DMS79 treated with DMSO at 0.1 percent for 48 hours (cell line): ENCODE results near the gene LRGUK.
"Not testable (repeated sequence)": the region's sequence is repeated elsewhere in the genome, so short reads cannot be mapped to it uniquely, and the experiment has no call there.

Source experiments
- DNase-seq: peaks from one replicate; lab custom pipeline; 2025; lab: John Stamatoyannopoulos, UW

LRGUK gene

DNA sequence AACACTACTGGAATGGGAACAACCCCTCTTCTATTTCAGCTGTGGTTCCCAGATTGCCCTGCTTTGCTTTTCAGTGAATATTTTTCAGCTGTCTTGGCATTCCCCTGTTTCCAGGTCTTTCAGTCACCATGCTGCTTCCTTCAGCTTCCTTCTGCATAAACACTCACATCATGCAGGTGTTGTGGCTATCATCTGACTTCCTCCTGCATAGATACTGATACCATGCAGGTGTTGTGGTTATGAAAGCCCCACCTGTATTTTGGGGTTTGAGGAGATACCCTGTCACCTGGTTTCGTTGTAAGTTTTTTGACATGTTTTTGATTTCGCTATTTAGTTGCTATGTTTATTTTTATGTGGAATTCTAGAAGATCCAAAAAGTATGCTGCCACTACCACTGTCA lies 118.1 kb downstream of the LRGUK start:
- DNase-seq: no peak

DNA sequence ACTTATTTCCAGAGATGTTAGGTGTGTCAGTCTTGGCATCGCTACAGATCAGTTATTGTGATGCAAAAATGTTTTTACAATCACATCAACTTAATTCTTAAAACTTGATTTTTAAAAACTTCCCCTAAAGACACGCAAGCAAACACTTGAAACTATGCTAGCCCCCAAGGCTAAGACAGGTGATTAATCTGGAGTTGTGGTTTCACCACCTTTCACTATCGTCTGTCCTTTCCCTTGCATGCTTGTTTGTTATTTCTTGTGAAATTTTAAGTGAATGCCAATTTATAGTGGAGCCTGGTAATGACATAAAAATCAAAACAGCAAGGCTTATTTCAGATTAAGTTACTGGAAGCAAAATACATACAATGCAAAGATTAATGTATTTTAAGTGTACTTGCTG lies 119.2 kb downstream of the LRGUK start:
- DNase-seq: no peak

DNA sequence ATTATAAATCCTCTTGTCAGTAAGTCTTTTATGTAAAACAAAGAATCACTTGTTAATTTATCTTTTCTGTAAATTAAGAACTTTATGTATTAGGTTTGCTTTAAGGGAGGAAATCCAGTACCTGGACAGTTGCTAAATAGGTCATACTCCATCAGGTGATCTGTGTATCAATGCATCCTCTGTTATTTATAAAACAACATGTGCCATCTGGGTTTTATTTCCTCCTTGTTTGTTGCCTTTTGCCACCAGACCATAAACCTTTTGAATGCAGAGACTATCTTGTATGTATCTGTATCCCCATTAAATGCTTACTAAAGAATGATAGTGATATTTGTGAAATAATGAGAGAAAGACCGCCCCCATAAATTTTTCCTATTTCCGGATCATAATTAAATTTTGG lies 119.6 kb downstream of the LRGUK start:
- DNase-seq: peak; percentile 7

DNA sequence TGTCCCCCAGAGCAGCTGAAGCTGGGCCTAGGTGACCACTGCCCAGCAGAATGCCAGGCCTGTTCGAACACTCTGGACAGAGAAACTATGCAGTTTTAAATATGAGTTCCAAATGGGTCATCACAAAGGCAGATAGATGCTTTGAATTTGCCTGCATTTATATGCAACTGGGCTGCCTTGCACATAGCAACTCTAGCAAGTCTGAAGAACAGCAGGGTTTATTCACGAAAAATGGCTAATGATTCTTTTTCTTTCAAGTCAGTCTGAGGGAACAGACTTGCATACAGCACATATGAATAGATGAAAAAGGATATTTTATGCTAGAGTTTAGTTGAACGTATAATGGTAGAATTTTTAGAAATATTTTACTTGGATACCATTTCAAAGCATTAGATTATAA lies 121.1 kb downstream of the LRGUK start:
- no peak for DNase-seq

DNA sequence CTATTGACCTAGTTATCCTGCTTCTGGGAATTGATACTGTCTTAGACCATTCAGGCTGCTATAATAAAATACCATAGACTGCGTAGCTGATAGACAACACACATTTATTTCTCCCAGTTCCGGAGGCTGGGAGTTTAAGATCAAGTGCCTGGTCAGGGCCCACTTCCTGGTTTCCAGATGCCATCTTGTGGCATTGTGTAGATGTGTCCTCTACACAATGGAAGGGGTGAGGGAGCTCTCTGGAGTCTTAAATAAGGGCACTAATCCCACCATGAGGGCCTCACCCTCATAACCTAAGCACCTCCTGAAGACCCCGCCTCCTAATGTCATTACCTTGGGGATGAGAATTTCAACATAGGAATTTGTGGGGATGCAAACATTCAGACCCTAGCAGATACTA lies 127.2 kb downstream of the LRGUK start:
- no peak for DNase-seq

DNA sequence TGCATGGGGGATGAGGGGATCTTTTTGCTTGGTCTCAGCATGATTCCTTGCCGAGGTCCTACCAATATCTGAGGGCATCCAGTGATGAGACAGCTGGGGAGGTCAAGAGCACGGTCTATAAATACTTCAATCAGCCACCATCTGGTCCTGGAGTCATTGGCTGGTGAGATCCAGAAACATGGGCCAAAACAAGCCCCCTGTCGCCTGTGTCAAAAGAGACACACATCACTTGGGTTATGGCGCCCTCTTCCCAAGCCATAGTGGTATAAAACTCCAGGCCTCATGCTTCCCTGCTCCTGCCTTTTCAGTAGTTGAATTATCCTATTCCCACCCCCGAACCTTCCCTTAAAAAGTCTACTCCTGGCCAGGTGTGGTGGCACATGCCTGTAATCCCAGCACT lies 128.7 kb downstream of the LRGUK start:
- DNase-seq: no peak

DNA sequence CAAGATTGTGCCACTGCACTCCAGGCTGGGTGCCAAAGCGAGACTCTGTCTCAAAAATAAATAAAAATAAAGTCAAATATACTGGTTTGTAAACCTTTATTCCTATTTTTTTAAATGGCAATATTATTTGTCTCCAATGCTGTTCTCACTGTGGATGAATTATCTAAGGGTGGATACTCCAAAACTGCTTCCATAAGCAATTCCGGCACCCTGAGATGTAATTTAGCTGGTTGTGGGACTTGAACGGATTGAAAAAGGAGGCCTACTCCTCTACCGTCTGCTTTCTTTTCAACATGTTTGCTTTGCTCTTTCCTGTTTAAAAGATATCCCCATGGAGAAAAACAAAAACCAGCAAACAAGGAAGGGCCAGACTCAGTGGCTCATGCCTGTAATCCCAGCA lies 135.2 kb downstream of the LRGUK start:
- DNase-seq: no peak

DNA sequence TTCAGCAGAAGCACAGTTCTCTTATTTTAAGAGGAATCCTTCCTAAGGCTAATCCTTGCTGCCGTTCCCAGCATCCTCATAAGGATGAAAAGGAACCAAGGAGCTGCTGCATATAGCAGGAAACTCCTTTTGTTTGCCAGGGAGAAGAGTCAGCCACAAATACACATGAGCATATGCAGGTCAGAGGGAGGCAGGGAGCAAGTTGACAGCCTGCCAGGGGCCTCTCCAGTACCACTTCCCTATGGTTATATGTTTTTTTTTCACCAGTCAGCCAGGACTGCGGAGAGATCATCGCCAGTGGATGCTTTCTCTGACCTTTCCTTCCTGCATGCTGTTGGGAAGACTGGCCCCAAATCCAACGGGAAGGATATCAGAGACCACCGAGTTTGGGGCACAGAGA lies 149.8 kb downstream of the LRGUK start:
- no peak for DNase-seq

DNA sequence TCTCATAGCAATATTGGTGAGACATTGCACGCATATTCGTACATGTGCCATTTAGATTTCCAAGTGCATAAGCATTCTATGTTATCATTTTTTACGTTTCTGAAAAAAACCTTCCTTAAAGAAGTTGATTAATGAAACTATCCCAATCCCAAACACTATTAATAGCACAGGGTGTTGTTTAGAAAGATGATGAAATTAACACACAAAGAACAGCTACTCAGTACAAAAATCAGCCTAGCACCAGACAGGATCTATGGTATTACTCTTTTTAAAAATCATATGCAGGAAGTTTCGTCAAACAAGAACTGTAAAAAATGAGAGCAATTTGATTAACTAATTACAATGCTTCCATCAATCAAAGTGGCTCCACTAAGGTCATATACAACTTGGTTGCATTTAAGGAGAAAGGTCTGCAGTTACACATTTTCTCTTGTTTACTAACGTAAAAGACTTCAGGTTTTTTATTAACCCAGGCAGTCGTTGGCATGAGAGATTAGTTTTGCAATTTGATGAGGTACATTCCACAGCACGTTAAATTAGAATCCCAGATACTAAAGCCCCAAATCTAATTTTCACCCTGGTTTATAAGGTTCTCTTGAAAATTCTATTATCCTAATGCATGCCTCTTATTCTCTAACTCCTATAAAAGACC lies 151.5 kb downstream of the LRGUK start:
- no peak for DNase-seq

DNA sequence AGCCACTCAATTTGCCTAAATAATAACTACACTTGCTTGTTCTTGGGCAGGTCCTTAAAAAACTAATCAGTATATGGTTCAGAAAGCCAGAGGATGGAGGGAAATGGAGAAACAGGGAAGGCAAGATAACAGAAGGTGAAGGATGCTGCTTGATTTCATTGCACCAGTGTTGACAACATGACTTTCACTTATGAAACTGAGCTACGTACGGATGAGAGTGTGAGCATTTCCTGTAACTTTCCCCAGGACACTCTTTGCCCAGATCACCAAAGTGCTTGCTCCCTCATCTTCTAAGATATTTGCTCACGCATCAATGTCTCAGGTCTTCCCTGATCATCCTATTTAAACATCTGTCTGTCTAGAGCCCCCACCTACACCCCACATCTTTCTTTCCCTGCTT lies 152.2 kb downstream of the LRGUK start:
- no peak for DNase-seq

DNA sequence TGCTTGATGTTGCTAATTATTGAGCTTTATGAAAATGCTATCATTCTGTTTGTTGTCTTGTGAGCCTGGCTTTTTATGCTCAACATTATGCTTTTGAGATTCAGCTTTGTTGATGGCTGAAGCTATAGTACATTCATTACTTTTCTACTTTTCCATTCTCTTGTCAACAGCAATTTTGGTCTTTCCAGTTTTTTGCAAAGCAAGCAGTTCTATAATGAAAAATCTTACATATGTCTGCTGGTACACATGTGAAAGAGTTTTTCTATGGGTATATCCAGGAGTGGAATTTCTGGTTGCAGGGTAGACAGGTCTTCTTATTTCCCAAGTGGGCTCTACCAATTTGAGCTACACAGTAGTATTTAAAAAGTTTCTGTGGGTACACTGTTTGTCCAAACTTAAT lies 152.8 kb downstream of the LRGUK start:
- no peak for DNase-seq

DNA sequence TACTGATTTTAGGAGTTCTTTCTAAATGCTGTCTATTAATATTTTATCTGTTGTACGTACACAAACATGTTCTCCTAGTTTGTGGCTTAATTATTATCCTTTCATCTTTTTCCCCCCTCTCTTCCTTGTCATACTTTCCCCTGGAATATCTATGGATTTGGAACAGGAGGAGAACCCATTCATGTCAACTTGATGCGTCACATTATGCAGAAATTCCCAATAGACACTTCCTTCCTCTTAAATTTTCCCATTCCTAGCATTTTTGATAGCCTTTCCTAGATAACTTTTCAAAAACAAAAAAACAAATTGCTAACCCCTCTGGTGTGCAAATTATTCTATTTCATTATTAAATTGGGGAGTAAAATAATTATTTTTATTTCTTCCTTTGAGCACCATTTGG lies 153.4 kb downstream of the LRGUK start:
- no peak for DNase-seq

DNA sequence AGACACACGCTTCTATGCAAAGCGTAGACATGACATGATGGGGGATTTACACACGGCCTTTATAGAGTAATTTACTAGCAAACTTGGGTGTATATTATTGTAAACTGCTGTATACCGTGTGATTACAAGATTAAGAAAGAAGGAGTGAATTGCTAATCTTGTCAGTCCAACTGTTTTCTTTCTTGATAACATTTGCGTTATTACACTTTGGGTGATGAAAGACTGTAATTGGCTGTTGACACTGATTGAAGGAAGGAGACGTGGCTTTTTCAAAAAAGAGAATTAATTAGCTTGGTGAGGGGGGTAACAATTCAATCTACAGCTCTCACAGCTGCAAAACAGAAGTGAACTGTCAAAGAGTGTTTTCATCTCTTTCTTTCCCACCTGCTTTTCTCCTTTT lies 156.9 kb downstream of the LRGUK start:
- no peak for DNase-seq

DNA sequence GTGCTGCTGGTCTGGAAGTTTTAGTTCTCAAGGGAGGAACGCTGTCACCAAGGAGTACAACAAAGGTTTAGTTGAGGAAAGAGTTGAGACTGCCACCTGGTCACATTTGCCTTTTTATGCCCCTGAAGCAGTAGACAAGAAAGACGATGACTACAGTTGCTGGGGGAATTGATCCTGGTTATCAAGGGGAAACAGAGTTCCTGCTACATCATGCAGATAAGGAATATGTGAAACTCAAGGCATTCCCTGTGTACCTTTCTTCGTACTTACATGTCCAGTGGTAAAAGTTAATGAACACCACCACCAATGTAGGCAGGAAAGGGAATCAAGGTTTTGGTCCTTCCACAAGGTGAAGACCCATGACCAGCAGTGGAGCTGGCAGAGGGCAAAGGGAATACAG lies 157.8 kb downstream of the LRGUK start:
- no peak for DNase-seq

DNA sequence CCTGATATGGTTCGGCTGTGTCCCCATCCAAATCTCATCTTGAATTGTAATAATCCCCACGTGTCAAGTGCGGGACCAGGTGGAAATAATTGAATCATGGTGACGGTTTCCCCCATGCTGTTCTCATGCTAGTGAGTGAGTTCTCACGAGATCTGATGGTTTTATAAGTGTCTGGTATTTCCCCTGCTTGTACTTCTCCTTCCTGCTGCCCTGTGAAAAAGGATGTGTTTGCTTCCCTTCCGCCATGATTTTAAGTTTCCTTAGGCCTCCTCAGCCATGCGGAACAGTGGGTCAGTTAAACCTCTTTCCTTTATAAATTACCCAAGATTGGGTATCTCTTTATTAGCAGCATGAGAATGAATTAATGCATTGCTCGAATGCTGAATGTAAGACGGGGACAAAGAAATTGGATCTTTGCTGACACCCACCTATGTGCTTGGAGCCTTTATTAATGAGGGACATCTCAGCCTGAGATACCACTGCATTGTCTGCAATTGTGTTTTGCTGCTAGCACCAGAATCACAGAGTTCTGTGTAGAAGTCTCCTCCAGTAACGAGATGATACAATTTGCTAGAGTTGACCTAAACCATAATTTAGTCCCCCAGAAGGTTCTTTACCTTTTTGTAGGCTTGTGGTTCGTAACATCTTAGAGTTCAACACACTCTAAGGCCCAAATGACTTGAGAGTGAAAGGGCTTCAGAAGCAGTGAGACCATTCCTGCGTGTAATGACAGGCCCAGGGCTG lies 160.9 kb downstream of the LRGUK start:
- DNase-seq: peak; percentile 55

DNA sequence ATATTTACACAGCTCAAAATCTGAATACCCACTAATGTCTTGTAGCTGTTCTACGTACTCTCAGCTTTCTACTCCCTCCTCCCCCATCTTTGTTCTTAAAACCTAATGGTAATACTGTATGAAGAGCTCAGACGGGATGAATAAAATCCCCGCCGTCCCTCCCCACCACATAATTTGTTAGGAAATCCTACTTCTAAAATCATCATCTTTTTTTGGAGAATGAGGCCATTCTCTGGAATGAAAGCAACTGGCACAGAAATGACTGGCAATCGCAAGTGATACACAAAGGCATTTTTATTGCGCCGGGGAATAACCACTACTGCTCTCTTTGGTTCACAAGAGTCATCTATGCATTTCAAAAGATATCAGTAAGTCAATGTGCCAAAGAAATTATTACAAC lies 162.3 kb downstream of the LRGUK start:
- DNase-seq: peak; percentile 84

DNA sequence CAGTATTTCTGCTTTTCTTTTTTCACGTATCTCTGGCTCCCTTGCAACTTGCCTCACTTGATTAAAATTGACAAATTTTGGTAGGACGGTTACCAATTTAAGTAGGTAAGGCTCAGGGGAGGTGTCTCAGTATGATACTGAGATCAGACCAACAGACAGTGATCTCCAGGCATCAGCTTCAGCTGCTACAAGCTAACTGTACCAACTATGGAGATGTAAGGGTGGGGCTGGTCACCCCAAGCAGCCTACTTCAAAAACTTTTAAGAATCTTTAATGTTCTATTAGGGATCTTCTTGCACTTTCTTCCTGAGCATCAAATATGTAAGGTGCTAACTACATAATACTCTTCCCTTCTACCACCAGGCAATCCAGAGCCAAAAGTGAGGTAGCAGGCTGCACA lies 162.7 kb downstream of the LRGUK start:
- DNase-seq: peak; percentile 45

DNA sequence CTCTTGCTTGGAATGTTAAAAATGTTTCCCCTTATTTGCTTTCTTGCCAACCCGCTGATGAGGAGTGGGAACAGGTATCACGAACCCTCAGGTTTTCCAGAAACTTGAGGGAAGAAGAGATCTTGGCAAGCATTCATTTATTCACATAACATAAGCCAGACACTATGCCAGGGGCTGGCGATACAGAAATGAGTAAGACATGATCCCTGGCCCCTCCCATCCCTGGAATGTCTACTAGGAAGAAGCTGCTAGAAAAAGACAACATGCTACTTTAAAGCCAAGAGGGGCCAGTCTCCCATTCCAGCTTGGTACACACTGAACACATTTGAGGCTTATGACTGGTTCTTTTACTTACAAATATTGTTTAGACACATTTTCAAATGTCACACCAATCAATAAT lies 163.1 kb downstream of the LRGUK start:
- no peak for DNase-seq

DNA sequence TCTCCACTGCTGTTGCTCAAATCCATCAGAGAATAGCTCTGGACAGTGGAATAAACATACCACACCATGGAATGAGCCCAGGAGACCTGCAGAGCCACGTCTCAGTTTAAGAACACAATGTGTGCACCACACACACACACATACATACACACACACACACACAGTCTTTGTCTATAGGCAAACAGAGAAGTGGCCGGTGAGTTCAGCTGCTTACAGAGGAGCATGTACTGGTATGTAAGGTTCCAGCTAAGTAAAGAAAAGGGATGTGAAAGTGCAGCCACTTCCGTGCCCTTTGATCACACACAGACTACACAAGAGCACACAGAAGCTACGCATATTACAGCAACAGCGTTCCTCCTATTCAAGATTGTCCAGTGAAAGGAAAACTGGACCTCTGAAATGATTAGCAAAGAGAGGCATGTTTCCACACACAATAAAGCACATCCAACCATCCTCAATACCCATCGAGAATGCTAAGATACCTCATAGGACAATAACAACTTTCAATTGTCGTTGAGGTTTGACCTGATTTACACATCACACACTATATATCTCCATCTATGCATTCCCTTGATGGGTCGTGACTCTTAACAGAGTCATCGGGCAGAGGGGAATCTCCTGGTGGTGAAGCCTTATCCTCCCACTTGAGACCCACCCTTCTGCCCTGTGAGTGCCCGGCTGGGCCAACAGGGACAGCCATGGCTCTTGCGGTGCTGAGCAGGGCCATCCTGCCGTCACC lies 166.0 kb downstream of the LRGUK start:
- no peak for DNase-seq

DNA sequence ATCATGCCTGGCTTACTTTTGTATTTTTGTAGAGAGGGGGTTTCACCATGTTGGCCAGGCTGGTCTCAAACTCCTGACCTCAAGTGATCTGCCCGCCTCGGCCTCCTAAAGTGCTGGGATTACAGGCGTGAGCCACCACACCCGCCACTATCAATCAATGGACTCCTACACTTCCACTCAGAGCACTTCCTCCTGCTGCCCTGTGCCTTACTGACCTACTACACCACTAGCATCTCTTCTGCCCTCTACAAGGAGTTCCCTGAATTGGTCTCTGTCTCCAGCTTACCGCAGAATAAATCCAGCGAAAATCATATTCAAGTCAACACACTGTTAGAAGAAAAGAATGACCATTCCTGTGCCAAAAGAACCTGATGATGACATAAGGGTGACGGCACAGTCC lies 168.8 kb downstream of the LRGUK start:
- DNase-seq: not testable (repeated sequence)

DNA sequence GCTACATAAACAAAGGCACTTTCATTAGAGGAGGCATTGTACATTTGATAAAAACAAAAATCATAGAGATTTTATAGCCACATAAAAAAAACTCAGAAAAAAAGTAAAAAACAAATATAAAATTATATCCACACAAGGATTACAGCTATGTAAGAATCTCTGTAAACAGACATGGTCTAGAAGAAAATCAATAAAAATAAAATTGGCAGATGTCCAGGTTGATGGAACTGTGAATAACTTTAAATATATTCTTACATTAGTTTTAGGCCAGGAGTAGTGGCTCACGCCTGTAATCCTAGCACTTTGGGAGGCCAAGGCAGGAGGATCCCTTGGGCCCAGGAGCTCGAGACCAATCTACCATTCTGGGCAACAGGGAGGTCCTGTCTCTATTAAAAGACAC lies 170.3 kb downstream of the LRGUK start:
- DNase-seq: no peak

DNA sequence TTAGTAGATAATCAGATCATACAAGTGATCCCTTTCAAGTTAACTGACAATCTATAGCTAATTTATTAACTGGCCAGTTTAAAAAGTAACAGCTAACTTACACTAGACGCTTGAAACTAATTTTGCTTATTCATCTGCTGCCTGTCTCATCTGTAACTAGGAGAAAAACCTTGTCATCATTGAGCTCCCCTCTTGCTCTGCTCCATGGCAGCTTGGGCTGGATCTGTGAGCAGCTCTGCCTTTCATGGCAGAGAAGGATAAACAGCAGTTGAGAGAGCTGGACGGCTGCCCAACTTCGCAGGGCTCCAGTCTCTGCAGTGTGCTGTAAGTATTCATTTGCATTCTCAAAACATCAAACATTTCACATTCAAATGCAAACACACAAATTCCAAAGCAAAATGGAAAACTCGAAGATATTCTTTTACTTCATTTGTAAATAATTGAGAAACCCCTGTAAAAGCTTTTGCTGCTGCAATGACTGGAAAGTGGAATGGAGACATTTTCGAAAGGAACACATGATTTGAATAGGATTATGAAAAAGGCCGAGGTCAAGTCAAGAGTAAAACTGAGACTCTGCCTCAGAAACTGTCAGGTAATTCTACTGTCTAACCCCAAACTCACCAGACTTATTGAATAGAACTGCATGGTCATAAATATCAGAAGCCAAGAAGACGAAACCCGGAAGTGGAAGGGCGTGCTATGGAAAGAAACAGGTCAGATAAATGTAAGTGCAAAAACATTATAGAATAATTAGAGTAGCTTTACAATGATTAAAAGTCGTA lies 172.0 kb downstream of the LRGUK start:
- peak; percentile 70 for DNase-seq

DNA sequence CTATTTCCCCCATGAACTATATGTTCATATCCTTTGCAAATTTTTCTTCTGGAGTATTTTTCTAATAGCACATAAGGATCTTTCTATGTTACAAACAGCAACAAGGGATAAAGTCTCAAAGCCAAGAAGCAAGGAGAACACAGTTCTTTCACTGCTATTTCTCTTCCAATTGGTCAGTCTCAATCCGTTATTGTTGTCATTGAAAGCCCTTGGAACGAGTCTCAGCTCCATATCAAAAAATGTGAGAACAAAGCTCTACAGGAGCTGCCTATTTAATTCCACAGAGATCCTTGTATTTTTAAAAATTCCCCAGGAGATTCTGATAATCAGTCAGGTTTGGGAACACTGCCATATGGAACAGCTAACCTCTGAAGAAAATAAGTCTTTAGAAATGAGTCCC lies 173.8 kb downstream of the LRGUK start:
- DNase-seq: no peak
